ENCODE measurements around the gene RGS7. TPM values are rescaled to one million over a fixed set of nuclear protein-coding genes. Genes with fewer than 3 reads are reported as not detected.

The RGS7 gene
- total and polyA plus RNA-seq, 2 donors from 2014 or later, result 3.6 TPM; not detected in 1

DNA sequence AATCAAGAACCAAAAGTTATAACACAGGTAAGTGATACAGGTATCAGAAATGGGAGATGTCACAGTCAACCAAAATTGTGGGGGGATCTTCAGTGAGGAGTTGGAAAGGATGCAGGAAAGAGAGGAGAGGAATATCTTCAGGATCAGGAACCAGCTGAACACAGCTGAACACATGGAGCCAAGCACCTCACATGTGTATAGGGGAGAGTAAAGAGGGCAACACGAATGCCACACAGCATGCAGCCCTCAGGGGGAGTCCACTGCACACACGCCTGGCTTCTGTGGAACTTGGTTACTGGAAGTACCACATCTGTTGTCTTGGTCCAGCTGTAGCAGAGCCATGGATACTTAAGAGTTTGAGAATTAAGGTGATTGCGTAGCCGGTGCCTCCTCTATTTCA, 218.8 kb downstream of the RGS7 start:
- intact Hi-C loops (cut with DNase I), result no loop called here
- no peak for DNase-seq
- H3K9me3 ChIP-seq (ENCODE audit: control insufficient read depth in 2 of 3, insufficient read depth in 1 of 3, low read length in 3 of 3), result no peaks in the 10 kb centered on the region
- H3K4me1 ChIP-seq (ENCODE audit: control insufficient read depth in 2 of 3, insufficient read depth in 2 of 3, low read depth in 1 of 3, low read length in 3 of 3), result no peaks in the 10 kb centered on the region
- FAIRE-seq, result no peak
- H3K4me3 ChIP-seq (ENCODE audit: low read length in 3 of 3), result no peak overlapping the region
- no peak overlapping the region for H3K9ac ChIP-seq (ENCODE audit: low read length in 3 of 3)
- H3K36me3 ChIP-seq (ENCODE audit: control insufficient read depth in 2 of 3, insufficient read depth in 3 of 3, low read length in 3 of 3), result no peaks in the 10 kb centered on the region
- no peak overlapping the region for H3K27ac ChIP-seq (ENCODE audit: low read depth in 2 of 2, low read length in 2 of 2)
- TF ChIP-seq, protein P1, sequence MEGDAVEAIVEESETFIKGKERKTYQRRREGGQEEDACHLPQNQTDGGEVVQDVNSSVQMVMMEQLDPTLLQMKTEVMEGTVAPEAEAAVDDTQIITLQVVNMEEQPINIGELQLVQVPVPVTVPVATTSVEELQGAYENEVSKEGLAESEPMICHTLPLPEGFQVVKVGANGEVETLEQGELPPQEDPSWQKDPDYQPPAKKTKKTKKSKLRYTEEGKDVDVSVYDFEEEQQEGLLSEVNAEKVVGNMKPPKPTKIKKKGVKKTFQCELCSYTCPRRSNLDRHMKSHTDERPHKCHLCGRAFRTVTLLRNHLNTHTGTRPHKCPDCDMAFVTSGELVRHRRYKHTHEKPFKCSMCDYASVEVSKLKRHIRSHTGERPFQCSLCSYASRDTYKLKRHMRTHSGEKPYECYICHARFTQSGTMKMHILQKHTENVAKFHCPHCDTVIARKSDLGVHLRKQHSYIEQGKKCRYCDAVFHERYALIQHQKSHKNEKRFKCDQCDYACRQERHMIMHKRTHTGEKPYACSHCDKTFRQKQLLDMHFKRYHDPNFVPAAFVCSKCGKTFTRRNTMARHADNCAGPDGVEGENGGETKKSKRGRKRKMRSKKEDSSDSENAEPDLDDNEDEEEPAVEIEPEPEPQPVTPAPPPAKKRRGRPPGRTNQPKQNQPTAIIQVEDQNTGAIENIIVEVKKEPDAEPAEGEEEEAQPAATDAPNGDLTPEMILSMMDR (IDR thresholded peaks at IDR 0.05; ENCODE audit: borderline replicate concordance, extremely low read depth, insufficient read depth), result no peak
- H3K27me3 ChIP-seq (ENCODE audit: control insufficient read depth, insufficient read depth, low read length), result no peaks in the 10 kb centered on the region

DNA sequence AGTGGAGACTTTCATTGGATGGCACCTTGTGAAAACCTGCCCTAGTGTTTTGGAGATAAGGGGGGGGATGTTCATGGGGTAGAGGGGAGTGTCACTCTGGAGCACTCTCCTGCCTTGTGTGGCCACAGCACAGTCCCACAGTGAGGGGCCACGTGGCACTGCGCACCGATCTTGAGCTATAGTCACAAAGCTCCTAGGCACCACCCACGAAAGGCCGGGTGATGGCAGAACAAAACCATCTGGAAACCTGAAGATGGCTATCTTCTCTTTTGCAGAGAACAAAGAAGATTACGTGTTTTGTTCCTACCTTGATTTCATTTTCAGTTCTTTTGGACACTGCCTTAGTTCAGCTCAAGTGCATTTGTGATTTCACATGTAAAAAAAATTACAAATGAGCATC, 220.6 kb downstream of the RGS7 start:
- Histone ChIP-seq H3K4me1 (ENCODE audit: control insufficient read depth in 2 of 3, insufficient read depth in 2 of 3, low read depth in 1 of 3, low read length in 3 of 3) (no peaks in the 10 kb centered on the region), H3K9ac (ENCODE audit: low read length in 3 of 3) (no peak overlapping the region), H3K4me3 (ENCODE audit: low read length in 3 of 3) (no peak overlapping the region), H3K27ac (ENCODE audit: low read depth in 2 of 2, low read length in 2 of 2) (no peak overlapping the region), H3K27me3 (ENCODE audit: control insufficient read depth, insufficient read depth, low read length) (no peaks in the 10 kb centered on the region), H3K36me3 (ENCODE audit: control insufficient read depth in 2 of 3, insufficient read depth in 3 of 3, low read length in 3 of 3) (no peaks in the 10 kb centered on the region), H3K9me3 (ENCODE audit: control insufficient read depth in 2 of 3, insufficient read depth in 1 of 3, low read length in 3 of 3) (no peaks in the 10 kb centered on the region)
- TF ChIP-seq, protein P1 (IDR thresholded peaks at IDR 0.05; ENCODE audit: borderline replicate concordance, extremely low read depth, insufficient read depth), result no peak
- DNase-seq (no peak), FAIRE-seq (no peak)
- intact Hi-C loops (cut with DNase I), result no loop called here

DNA sequence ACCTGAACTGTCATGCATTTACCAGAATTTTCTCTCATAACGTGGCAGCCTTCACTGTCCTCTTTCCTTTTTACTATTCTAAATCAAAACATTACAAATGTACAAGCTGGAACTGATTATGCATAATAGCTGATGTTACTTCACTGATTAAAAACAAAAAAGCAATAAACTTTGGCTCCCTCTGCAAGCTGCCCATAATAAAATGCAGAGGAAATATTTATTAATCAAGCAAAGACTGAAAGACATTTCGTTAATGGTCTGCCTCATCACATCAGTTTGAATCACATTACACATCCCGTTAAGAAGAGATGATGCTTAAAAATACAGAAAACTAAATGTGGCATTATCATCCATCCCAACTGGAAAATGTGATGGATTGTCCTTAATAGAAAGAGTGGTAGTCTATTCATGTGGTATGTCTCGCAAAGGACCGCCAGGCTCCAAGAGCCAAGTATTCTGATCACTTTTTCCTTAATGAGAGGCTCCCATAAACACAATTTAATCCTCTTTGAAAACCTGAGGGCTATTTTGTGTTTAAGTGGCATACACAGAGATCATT, 225.3 kb downstream of the RGS7 start:
- no peak overlapping the region for H3K9ac ChIP-seq (ENCODE audit: low read length in 3 of 3)
- H3K4me3 ChIP-seq (ENCODE audit: low read length in 3 of 3), result no peak overlapping the region
- no peaks in the 10 kb centered on the region for H3K27me3 ChIP-seq (ENCODE audit: control insufficient read depth, insufficient read depth, low read length)
- no peak overlapping the region for H3K27ac ChIP-seq (ENCODE audit: low read depth in 2 of 2, low read length in 2 of 2)
- no peaks in the 10 kb centered on the region for H3K36me3 ChIP-seq (ENCODE audit: control insufficient read depth in 2 of 3, insufficient read depth in 3 of 3, low read length in 3 of 3)
- FAIRE-seq, result no peak
- intact Hi-C loops (cut with DNase I), result no loop called here
- H3K4me1 ChIP-seq (ENCODE audit: control insufficient read depth in 2 of 3, insufficient read depth in 2 of 3, low read depth in 1 of 3, low read length in 3 of 3), result no peaks in the 10 kb centered on the region
- TF ChIP-seq, protein P1 (IDR thresholded peaks at IDR 0.05; ENCODE audit: borderline replicate concordance, extremely low read depth, insufficient read depth), result no peak
- DNase-seq, result no peak
- H3K9me3 ChIP-seq (ENCODE audit: control insufficient read depth in 2 of 3, insufficient read depth in 1 of 3, low read length in 3 of 3), result no peaks in the 10 kb centered on the region

DNA sequence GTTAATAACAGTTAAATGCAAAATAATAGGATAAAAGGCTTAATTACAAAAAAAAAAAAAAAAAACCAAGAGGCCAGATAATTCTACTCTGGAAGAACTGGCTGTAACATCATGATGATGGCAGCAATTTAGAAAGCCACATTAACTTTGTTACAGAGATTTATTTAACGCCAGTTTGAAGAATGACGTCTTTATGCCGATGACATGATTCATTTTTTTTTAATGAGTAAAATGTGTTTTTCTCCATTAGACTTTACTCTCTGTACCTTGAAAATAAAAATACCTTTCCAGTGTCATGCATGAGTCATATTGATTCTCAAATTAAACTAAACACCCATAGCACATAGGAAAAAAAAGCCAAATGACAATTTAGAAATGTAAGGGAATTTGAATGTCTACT, 226.1 kb downstream of the RGS7 start:
- intact Hi-C loops (cut with DNase I), result no loop called here
- Histone ChIP-seq H3K4me1 (ENCODE audit: control insufficient read depth in 2 of 3, insufficient read depth in 2 of 3, low read depth in 1 of 3, low read length in 3 of 3) (no peaks in the 10 kb centered on the region), H3K27me3 (ENCODE audit: control insufficient read depth, insufficient read depth, low read length) (no peaks in the 10 kb centered on the region), H3K9ac (ENCODE audit: low read length in 3 of 3) (no peak overlapping the region), H3K4me3 (ENCODE audit: low read length in 3 of 3) (no peak overlapping the region), H3K27ac (ENCODE audit: low read depth in 2 of 2, low read length in 2 of 2) (no peak overlapping the region), H3K36me3 (ENCODE audit: control insufficient read depth in 2 of 3, insufficient read depth in 3 of 3, low read length in 3 of 3) (no peaks in the 10 kb centered on the region), H3K9me3 (ENCODE audit: control insufficient read depth in 2 of 3, insufficient read depth in 1 of 3, low read length in 3 of 3) (no peaks in the 10 kb centered on the region)
- FAIRE-seq (no peak), DNase-seq (no peak)
- TF ChIP-seq, protein P1 (IDR thresholded peaks at IDR 0.05; ENCODE audit: borderline replicate concordance, extremely low read depth, insufficient read depth), result no peak
